ENCODE data around the gene RSPRY1. TPM values are rescaled to one million over a fixed set of nuclear protein-coding genes. Genes with fewer than 3 reads are reported as not detected.
A peak's percentile ranks its signal among the peaks of the same experiment; 100 is the strongest.

RSPRY1 gene
- total RNA-seq, 6 experiments from 2014 or later = 18.0 to 26.1 (median 22.9) TPM

DNA sequence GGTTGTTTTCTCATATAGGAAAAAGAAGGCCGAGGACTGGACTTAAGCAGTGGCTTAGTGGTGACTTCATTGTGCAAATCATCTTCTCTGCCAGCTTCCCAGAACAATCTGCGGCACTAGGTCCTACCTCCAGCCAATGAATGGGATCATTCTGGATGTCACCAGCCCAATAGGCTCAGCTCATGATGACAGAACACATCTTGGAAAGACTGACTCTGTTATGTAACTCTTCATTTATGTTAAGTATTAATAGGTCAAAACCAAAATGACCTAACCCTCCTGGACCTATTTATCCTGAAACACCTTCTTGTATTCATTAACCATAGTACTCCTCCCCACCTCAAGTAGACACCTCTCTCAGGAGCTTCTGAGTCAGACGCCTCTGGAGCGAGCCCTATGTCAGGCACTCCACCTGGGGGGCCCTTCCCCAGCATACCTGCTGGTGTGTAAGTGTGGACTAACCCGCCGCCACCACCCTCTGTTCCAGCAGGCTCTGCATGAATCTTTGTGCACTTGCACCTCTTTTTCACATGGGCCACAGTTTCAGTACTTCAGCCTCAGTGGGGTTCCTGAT is 66.1 kb downstream of the RSPRY1 start:
- intact Hi-C loops (cut with DNase I) = no loop called here
- Histone ChIP-seq H3K9me3 (no peaks in the 10 kb centered on the region), H3K27ac (peak overlapping the region; percentile 65 to 97 (median 87)), H3K4me1 (peaks cover 0 to 40% (median 14%) of the 10 kb centered on the region in 4 donors), H3K27me3 (no peaks in the 10 kb centered on the region), H3K4me3 (peak overlapping the region in 1 of 3 donors; percentile 13), H3K36me3 (peaks cover 0 to 18% (median 9%) of the 10 kb centered on the region in 4 donors)
- WGBS (ENCODE audit: insufficient coverage, low coverage, low lambda C conversion rate, missing lambda C conversion rate) = 30% methylated on average over 6 of the region's 6 CpGs
- ATAC-seq (peak; percentile 88 to 94 (median 91)), DNase-seq (peak; percentile 46 to 84 (median 69))
- peak; percentile 69 for TF ChIP-seq POLR2A (IDR thresholded peaks at IDR 0.05)
- TF ChIP-seq, protein P1, sequence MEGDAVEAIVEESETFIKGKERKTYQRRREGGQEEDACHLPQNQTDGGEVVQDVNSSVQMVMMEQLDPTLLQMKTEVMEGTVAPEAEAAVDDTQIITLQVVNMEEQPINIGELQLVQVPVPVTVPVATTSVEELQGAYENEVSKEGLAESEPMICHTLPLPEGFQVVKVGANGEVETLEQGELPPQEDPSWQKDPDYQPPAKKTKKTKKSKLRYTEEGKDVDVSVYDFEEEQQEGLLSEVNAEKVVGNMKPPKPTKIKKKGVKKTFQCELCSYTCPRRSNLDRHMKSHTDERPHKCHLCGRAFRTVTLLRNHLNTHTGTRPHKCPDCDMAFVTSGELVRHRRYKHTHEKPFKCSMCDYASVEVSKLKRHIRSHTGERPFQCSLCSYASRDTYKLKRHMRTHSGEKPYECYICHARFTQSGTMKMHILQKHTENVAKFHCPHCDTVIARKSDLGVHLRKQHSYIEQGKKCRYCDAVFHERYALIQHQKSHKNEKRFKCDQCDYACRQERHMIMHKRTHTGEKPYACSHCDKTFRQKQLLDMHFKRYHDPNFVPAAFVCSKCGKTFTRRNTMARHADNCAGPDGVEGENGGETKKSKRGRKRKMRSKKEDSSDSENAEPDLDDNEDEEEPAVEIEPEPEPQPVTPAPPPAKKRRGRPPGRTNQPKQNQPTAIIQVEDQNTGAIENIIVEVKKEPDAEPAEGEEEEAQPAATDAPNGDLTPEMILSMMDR (IDR thresholded peaks at IDR 0.05) = no peak

DNA sequence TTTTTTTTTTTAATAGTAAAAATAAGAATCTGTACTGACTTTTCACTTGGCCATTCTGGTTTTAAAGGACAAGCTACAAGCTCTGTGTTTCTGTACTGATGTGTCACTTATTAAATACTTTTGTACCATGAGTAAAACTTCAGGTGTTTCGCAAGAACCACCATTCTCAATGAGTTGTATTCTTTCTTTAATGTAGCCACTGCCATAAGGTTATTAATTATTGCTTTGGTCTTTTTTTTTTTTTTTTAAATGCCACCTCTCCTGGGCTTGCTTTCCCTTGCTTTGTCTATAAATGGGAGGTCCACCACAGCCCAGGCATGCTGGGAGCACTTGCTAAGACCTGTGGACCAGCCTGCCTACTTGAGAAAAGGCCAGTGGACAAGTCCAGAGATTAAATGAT is 67.3 kb downstream of the RSPRY1 start:
- TF ChIP-seq POLR2A (IDR thresholded peaks at IDR 0.05) = no peak
- TF ChIP-seq, protein P1 (IDR thresholded peaks at IDR 0.05) = no peak
- DNase-seq (peak in 1 of 3 donors; percentile 38), ATAC-seq (peak in 2 of 4 donors; percentile 18 to 32)
- Histone ChIP-seq H3K36me3 (peaks cover 0 to 18% (median 9%) of the 10 kb centered on the region in 4 donors), H3K4me3 (no peak overlapping the region), H3K27me3 (no peaks in the 10 kb centered on the region), H3K9me3 (no peaks in the 10 kb centered on the region), H3K27ac (peak overlapping the region in 2 of 3 donors; percentile 79 to 97), H3K4me1 (peaks cover 0 to 30% (median 11%) of the 10 kb centered on the region in 4 donors)
- WGBS (ENCODE audit: insufficient coverage, low coverage, low lambda C conversion rate, missing lambda C conversion rate) = 32% methylated on average over 1 of the region's 1 CpG
- intact Hi-C loops (cut with DNase I) = no loop called here

- Histone ChIP-seq H3K4me1 (peaks cover 0 to 24% (median 9%) of the 10 kb centered on the region in 4 donors), H3K36me3 (peaks cover 0 to 11% (median 0%) of the 10 kb centered on the region in 4 donors), H3K9me3 (no peaks in the 10 kb centered on the region), H3K27me3 (no peaks in the 10 kb centered on the region), H3K4me3 (no peak overlapping the region), H3K27ac (no peak overlapping the region)
- DNase-seq (peak in 2 of 3 donors; percentile 13 to 20), ATAC-seq (no peak)
- intact Hi-C loops (cut with DNase I) = no loop called here
- TF ChIP-seq, protein P1 (IDR thresholded peaks at IDR 0.05) = no peak
- TF ChIP-seq POLR2A (IDR thresholded peaks at IDR 0.05) = no peak
- WGBS (ENCODE audit: insufficient coverage, low coverage, low lambda C conversion rate, missing lambda C conversion rate) = 81% methylated on average over 7 of the region's 10 CpGs
These were observed 69.7 kb downstream of the RSPRY1 start for GRCh38 chr16:57255686-57256415.

- 73% methylated on average over 3 of the region's 16 CpGs for WGBS (ENCODE audit: insufficient coverage, low coverage, low lambda C conversion rate, missing lambda C conversion rate)
- Histone ChIP-seq H3K27me3 (no peaks in the 10 kb centered on the region), H3K27ac (no peak overlapping the region), H3K36me3 (peaks cover 0 to 3% (median 0%) of the 10 kb centered on the region in 4 donors), H3K4me3 (no peak overlapping the region), H3K9me3 (no peaks in the 10 kb centered on the region), H3K4me1 (peaks cover 0 to 18% (median 8%) of the 10 kb centered on the region in 4 donors)
- no peak for ATAC-seq
- peak in 2 of 3 donors; percentile 37 to 39 for DNase-seq
- no peak for TF ChIP-seq POLR2A (IDR thresholded peaks at IDR 0.05)
- TF ChIP-seq, protein P1 (IDR thresholded peaks at IDR 0.05) = no peak
- intact Hi-C loops (cut with DNase I) = no loop called here
These were observed 70.7 kb downstream of the RSPRY1 start for GRCh38 chr16:57256601-57257395.

Data from right lobe of liver (tissue), 6 donors.